Measurements from ENCODE around the gene PAPOLA.
"Not testable (repeated sequence)": the region's sequence is repeated elsewhere in the genome, so short reads cannot be mapped to it uniquely, and the experiment has no call there.

PAPOLA gene

GRCh38 chr14:96503306-96503679, 1.1 kb downstream of the PAPOLA start:
- H3K27ac ChIP-seq = peak overlapping the region; percentile 96
- no peak for TF ChIP-seq ZFX (IDR thresholded peaks at IDR 0.05)
- no peak for TF ChIP-seq CTCF (conservative IDR thresholded peaks at IDR 0.05)

GRCh38 chr14:96504353-96504752, 2.2 kb downstream of the PAPOLA start:
- not testable (repeated sequence) for H3K27ac ChIP-seq

- no peak overlapping the region for H3K27ac ChIP-seq
- no peak for TF ChIP-seq CTCF (conservative IDR thresholded peaks at IDR 0.05)
- no peak for TF ChIP-seq ZFX (IDR thresholded peaks at IDR 0.05)
Observed at GRCh38 chr14:96507723-96508122, 5.5 kb downstream of the PAPOLA start.

- no peak for TF ChIP-seq CTCF (conservative IDR thresholded peaks at IDR 0.05)
- no peak for TF ChIP-seq ZFX (IDR thresholded peaks at IDR 0.05)
- H3K27ac ChIP-seq = no peak overlapping the region
Observed at GRCh38 chr14:96508900-96509299, 6.7 kb downstream of the PAPOLA start.

GRCh38 chr14:96509457-96510090, 7.4 kb downstream of the PAPOLA start:
- no peak overlapping the region for H3K27ac ChIP-seq
- TF ChIP-seq CTCF (conservative IDR thresholded peaks at IDR 0.05) (no peak), ZFX (IDR thresholded peaks at IDR 0.05) (no peak)

GRCh38 chr14:96511146-96511545, 9.0 kb downstream of the PAPOLA start:
- peak overlapping the region; percentile 21; the same call in 1 of the 2 replicates for H3K27ac ChIP-seq
- TF ChIP-seq ZFX (IDR thresholded peaks at IDR 0.05) = no peak
- TF ChIP-seq CTCF (conservative IDR thresholded peaks at IDR 0.05) = no peak

- no peak for TF ChIP-seq ZFX (IDR thresholded peaks at IDR 0.05)
- no peak for TF ChIP-seq CTCF (conservative IDR thresholded peaks at IDR 0.05)
- no peak overlapping the region for H3K27ac ChIP-seq
Observed at GRCh38 chr14:96511667-96512066, 9.5 kb downstream of the PAPOLA start.

GRCh38 chr14:96512122-96512521, 9.9 kb downstream of the PAPOLA start:
- TF ChIP-seq CTCF (conservative IDR thresholded peaks at IDR 0.05) (no peak), ZFX (IDR thresholded peaks at IDR 0.05) (no peak)
- H3K27ac ChIP-seq = no peak overlapping the region

Measured in C4-2B (cell line).